Amniotic stem cell (primary cell): ENCODE measurements around the gene EVX2.

Experiments used
- DNase-seq: peaks from one replicate; lab custom pipeline; 2025; lab: John Stamatoyannopoulos, UW

The EVX2 gene

GRCh38 chr2:176096243-176096985 is 12.7 kb upstream of the EVX2 start:
- no peak for DNase-seq

- DNase-seq: no peak
Measured at GRCh38 chr2:176095421-176095820, 11.7 kb upstream of the EVX2 start.

GRCh38 chr2:176094349-176094748 is 10.6 kb upstream of the EVX2 start:
- DNase-seq: no peak

GRCh38 chr2:176093898-176094249 is 10.1 kb upstream of the EVX2 start:
- DNase-seq: no peak

GRCh38 chr2:176093145-176093897 is 9.6 kb upstream of the EVX2 start:
- no peak for DNase-seq

GRCh38 chr2:176092270-176093144 is 8.7 kb upstream of the EVX2 start, which contains the start of gene HOXD13:
Gene HOXD13, plus strand, starts transcription at chr2:176092721. Its CDS starts 170 bp downstream, at chr2:176092891.
- DNase-seq: no peak

GRCh38 chr2:176091329-176092258 is 7.8 kb upstream of the EVX2 start:
- no peak for DNase-seq

GRCh38 chr2:176090862-176091261 is 7.1 kb upstream of the EVX2 start:
- DNase-seq: no peak

- DNase-seq: no peak
Measured at GRCh38 chr2:176089843-176090395, 6.2 kb upstream of the EVX2 start.

GRCh38 chr2:176088937-176089842 is 5.4 kb upstream of the EVX2 start:
- DNase-seq: no peak

- DNase-seq: peak; percentile 41
Measured at GRCh38 chr2:176088048-176088936, 4.5 kb upstream of the EVX2 start.

GRCh38 chr2:176087330-176088047 is 3.7 kb upstream of the EVX2 start:
- DNase-seq: no peak

- DNase-seq: peak; percentile 48
Measured at GRCh38 chr2:176085861-176086771, 2.4 kb upstream of the EVX2 start.

- DNase-seq: no peak
Measured at GRCh38 chr2:176085120-176085788, 1.5 kb upstream of the EVX2 start.

GRCh38 chr2:176084611-176085119 is 903 bp upstream of the EVX2 start:
- no peak for DNase-seq
